Fibroblast of peridontal ligament (primary cell): ENCODE measurements around the gene TAF12.
"Not testable (repeated sequence)": the region's sequence is repeated elsewhere in the genome, so short reads cannot be mapped to it uniquely, and the experiment has no call there.

Experiments used
- DNase-seq: peaks from one replicate; pipeline ENCODE4 v3.0.0-alpha.2; 2010; ENCODE audit errors: extremely low read depth

Gene TAF12

GRCh38 chr1:28644494-28644893 lies 1.6 kb upstream of the TAF12 start:
- DNase-seq = no peak

- DNase-seq = no peak
These were observed 616 bp downstream of the TAF12 start for GRCh38 chr1:28642056-28642846.

- no peak for DNase-seq
These were observed 2.1 kb downstream of the TAF12 start for GRCh38 chr1:28640766-28641165.

- DNase-seq = no peak
These were observed 10.3 kb downstream of the TAF12 start for GRCh38 chr1:28632560-28632959.

- no peak for DNase-seq
These were observed 11.2 kb downstream of the TAF12 start for GRCh38 chr1:28631713-28632112.

GRCh38 chr1:28613175-28613574 lies 29.7 kb downstream of the TAF12 start:
- no peak for DNase-seq

GRCh38 chr1:28606771-28607170 lies 36.1 kb downstream of the TAF12 start:
- DNase-seq = no peak

- no peak for DNase-seq
These were observed 37.9 kb downstream of the TAF12 start for GRCh38 chr1:28604962-28605361.

GRCh38 chr1:28604411-28604810 lies 38.5 kb downstream of the TAF12 start:
- DNase-seq = no peak

- peak; percentile 92 for DNase-seq
These were observed 40.1 kb downstream of the TAF12 start for GRCh38 chr1:28602536-28603439.

- DNase-seq = peak; percentile 92
These were observed 41.2 kb downstream of the TAF12 start for GRCh38 chr1:28601696-28602095.

GRCh38 chr1:28596276-28596675 lies 46.6 kb downstream of the TAF12 start:
- DNase-seq = not testable (repeated sequence)

- DNase-seq = no peak
These were observed 47.3 kb downstream of the TAF12 start for GRCh38 chr1:28595412-28596191.

- DNase-seq = not testable (repeated sequence)
These were observed 48.0 kb downstream of the TAF12 start for GRCh38 chr1:28594686-28595411.

GRCh38 chr1:28593988-28594356 lies 48.9 kb downstream of the TAF12 start:
- not testable (repeated sequence) for DNase-seq

GRCh38 chr1:28592321-28593071 lies 50.4 kb downstream of the TAF12 start:
- no peak for DNase-seq

- no peak for DNase-seq
These were observed 51.1 kb downstream of the TAF12 start, which contains the start of gene RAB42 for GRCh38 chr1:28591708-28592320. RAB42 (plus strand) TSS chr1:28592265; CDS start chr1:28592512, 247 bp downstream.

GRCh38 chr1:28586585-28587391 lies 56.1 kb downstream of the TAF12 start:
- DNase-seq = not testable (repeated sequence)

GRCh38 chr1:28582248-28582615 lies 60.6 kb downstream of the TAF12 start:
- DNase-seq = peak; percentile 67
